ENCODE data around the gene GH2.
"Not testable (repeated sequence)": the region's sequence is repeated elsewhere in the genome, so short reads cannot be mapped to it uniquely, and the experiment has no call there.

The GH2 gene

GRCh38 chr17:63911041-63911635 is 29.4 kb upstream of the GH2 start, which contains the start of gene CSHL1:
Gene CSHL1 (minus strand): TSS chr17:63911258. CDS start chr17:63911196, 62 bp downstream.
- DNase-seq (ENCODE audit: low spot score): no peak

GRCh38 chr17:63910096-63910495 is 28.4 kb upstream of the GH2 start:
- DNase-seq (ENCODE audit: low spot score): no peak

- DNase-seq (ENCODE audit: low spot score): not testable (repeated sequence)
These were observed 27.8 kb upstream of the GH2 start for GRCh38 chr17:63909586-63909985.

- peak; percentile 10 for DNase-seq (ENCODE audit: low spot score)
These were observed 25.5 kb upstream of the GH2 start for GRCh38 chr17:63907161-63907778.

GRCh38 chr17:63904796-63905195 is 23.1 kb upstream of the GH2 start:
- DNase-seq (ENCODE audit: low spot score): not testable (repeated sequence)

- DNase-seq (ENCODE audit: low spot score): not testable (repeated sequence)
These were observed 22.1 kb upstream of the GH2 start for GRCh38 chr17:63903787-63904201.

GRCh38 chr17:63901971-63902370 is 20.2 kb upstream of the GH2 start:
- DNase-seq (ENCODE audit: low spot score): not testable (repeated sequence)

GRCh38 chr17:63898899-63899798 is 17.4 kb upstream of the GH2 start:
- DNase-seq (ENCODE audit: low spot score): peak; percentile 47

GRCh38 chr17:63896524-63897354 is 15.0 kb upstream of the GH2 start, which contains the start of gene CSH1:
Gene CSH1 (minus strand): TSS chr17:63896574. CDS start chr17:63896511, 63 bp downstream.
- not testable (repeated sequence) for DNase-seq (ENCODE audit: low spot score)

- DNase-seq (ENCODE audit: low spot score): not testable (repeated sequence)
These were observed 13.1 kb upstream of the GH2 start for GRCh38 chr17:63894821-63895220.

GRCh38 chr17:63894021-63894420 is 12.3 kb upstream of the GH2 start:
- DNase-seq (ENCODE audit: low spot score): not testable (repeated sequence)

- not testable (repeated sequence) for DNase-seq (ENCODE audit: low spot score)
These were observed 10.7 kb upstream of the GH2 start for GRCh38 chr17:63892316-63893037.

- peak; percentile 50 for DNase-seq (ENCODE audit: low spot score)
These were observed 7.5 kb upstream of the GH2 start for GRCh38 chr17:63889026-63889848.

GRCh38 chr17:63885119-63885518 is 3.4 kb upstream of the GH2 start:
- DNase-seq (ENCODE audit: low spot score): not testable (repeated sequence)

- DNase-seq (ENCODE audit: low spot score): not testable (repeated sequence)
These were observed 932 bp upstream of the GH2 start for GRCh38 chr17:63882626-63883126.

- peak; percentile 11 for DNase-seq (ENCODE audit: low spot score)
These were observed 407 bp downstream of the GH2 start for GRCh38 chr17:63881337-63881736.

- no peak for DNase-seq (ENCODE audit: low spot score)
These were observed 1.0 kb downstream of the GH2 start for GRCh38 chr17:63880706-63881105.

GRCh38 chr17:63878413-63878812 is 3.3 kb downstream of the GH2 start:
- DNase-seq (ENCODE audit: low spot score): not testable (repeated sequence)

GRCh38 chr17:63874693-63875092 is 7.1 kb downstream of the GH2 start:
- not testable (repeated sequence) for DNase-seq (ENCODE audit: low spot score)

Measured in RKO (cell line).